SIG-M5 treated with dmso at 0.1 percent for 504 hours (cell line): ENCODE data around the gene MINK1.

ENCODE experiments used
- DNase-seq: peaks from one replicate; lab custom pipeline; 2025; ENCODE audit not compliant: unreplicated experiment; lab: John Stamatoyannopoulos, UW

The MINK1 gene

DNA sequence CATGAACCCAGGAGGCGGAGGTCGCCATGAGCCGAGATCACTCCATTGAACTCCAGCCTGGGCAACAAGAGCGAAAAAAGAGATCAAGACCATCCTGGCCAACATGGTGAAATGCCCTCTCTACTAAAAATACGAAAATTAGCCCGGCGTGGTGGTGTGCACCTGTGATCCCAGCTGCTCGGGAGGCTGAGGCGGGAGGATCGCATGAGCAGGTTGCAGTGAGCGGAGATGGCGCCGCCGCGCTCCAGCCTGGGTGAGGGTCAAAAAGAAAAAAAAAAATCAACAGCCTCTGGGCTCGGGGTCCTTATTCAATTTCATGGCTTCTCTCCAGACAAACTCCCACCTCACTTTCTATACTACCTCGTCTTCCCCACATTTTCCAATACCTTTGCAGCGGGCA is 95.7 kb downstream of the MINK1 start:
- no peak for DNase-seq

DNA sequence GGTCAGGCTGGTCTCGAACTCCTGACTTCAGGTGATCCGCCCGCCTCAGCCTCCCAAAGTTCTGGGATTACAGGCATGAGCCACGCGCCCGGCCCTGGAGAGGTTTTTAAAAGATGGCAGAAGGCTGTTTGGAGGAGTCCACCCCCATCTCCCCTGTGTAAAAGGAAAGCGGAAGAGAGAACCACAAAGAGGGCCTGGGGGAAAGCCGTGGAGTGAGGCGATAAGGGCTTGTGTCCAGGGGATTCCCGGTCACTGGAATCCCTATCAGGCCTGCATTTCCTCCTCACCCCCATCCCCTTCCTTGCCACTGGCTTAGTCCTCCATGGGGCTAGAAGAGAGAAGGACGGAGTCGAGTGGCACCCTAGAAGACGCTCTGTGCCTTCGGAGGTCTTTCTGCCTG is 98.8 kb downstream of the MINK1 start, which contains the start of gene GP1BA:
TSS of gene GP1BA (plus strand) at position 315 of the 400 bp plus-strand sequence. CDS start 328 bp downstream, outside the sequence.
- no peak for DNase-seq

DNA sequence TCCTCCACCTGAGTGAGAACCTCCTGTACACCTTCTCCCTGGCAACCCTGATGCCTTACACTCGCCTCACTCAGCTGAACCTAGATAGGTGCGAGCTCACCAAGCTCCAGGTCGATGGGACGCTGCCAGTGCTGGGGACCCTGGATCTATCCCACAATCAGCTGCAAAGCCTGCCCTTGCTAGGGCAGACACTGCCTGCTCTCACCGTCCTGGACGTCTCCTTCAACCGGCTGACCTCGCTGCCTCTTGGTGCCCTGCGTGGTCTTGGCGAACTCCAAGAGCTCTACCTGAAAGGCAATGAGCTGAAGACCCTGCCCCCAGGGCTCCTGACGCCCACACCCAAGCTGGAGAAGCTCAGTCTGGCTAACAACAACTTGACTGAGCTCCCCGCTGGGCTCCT is 99.6 kb downstream of the MINK1 start:
- DNase-seq, result no peak

DNA sequence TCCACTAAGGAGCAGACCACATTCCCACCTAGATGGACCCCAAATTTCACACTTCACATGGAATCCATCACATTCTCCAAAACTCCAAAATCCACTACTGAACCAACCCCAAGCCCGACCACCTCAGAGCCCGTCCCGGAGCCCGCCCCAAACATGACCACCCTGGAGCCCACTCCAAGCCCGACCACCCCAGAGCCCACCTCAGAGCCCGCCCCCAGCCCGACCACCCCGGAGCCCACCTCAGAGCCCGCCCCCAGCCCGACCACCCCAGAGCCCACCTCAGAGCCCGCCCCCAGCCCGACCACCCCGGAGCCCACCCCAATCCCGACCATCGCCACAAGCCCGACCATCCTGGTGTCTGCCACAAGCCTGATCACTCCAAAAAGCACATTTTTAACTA is 100.5 kb downstream of the MINK1 start:
- no peak for DNase-seq

DNA sequence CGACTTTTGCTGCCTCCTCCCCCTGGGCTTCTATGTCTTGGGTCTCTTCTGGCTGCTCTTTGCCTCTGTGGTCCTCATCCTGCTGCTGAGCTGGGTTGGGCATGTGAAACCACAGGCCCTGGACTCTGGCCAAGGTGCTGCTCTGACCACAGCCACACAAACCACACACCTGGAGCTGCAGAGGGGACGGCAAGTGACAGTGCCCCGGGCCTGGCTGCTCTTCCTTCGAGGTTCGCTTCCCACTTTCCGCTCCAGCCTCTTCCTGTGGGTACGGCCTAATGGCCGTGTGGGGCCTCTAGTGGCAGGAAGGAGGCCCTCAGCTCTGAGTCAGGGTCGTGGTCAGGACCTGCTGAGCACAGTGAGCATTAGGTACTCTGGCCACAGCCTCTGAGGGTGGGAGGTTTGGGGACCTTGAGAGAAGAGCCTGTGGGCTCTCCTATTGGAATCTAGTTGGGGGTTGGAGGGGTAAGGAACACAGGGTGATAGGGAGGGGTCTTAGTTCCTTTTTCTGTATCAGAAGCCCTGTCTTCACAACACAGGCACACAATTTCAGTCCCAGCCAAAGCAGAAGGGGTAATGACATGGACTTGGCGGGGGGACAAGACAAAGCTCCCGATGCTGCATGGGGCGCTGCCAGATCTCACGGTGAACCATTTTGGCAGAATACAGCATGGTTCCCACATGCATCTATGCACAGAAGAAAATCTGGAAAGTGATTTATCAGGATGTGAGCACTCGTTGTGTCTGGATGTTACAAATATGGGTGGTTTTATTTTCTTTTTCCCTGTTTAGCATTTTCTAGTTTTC is 101.2 kb downstream of the MINK1 start:
- no peak for DNase-seq

DNA sequence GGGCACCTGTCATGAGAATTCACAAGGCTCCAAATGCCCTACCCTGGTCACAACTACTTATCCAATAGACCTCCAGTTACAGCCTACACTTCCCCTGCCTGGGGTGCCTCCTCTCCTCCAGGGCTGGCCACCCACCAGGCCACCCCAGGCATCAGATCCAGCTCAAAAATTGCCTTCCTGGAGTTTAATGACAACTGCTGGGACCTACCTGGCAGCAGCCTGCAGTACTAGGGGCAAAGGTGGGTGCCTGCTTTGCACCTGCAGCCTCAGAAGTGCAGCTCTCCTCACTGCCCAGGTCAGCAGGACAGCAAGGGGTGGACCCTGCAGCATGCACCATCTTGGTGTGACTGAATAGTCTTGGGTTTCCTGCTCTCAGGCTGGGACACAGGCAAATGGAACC is 102.5 kb downstream of the MINK1 start:
- DNase-seq, result no peak

DNA sequence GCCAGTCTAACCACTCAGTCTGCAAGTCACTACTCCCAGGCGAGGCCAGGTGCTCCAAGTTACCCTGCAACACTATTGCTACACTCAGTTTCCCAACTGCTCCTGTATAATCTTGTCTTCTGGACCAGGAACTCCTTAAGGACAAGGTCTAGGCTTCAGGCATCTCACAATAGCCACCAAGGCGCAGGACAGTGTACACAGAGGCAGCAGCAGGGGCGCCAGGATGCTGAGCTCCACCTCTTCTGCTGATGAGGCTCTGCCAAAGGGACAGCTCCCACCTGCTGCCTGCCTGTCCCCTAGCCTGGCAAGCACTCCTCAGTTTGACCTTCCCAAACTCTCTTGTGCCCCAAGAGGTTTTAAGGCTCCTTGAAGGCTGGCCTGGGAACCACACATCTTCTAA is 103.3 kb downstream of the MINK1 start:
- DNase-seq, result no peak

DNA sequence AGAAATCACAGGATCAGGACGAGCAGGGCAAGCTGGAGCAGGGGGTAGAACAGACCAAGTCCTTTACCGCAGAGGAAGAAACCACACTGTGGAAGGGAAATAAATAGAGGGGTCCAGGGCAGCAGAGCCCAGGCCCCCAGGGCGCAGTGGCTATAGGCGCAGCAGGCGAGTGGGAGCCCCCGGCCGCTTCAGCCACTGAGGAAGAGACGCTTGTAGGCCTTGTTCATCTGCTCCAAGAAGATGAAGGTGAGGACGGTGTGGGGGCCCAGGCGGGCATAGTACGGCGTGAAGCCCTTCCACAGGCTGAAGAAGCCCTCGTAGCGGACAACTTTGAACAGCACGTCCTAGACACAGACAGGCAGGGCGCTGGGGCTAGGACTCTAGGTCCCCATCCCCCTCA is 104.4 kb downstream of the MINK1 start:
- DNase-seq, result no peak

DNA sequence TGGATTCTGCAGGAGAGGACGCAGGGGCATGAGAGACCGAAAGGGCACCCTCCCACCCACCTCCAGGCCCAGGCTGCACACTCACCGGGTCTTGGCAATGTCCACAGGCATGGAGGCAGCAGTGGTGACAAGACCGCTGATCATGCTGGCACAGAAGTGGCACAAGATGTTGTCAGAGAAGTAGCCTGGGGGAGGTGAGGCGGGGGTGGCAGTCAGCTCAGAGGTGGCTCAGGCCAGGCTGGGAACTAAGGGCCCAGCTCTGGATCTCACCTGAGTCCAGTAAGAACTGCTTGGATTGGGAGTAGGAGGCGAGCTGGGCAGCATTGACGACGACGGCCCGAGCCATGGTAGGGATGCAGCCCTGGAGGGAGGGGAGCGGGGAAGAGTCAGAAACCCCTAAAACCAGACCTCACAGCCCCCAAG is 104.9 kb downstream of the MINK1 start:
- DNase-seq, result no peak

DNA sequence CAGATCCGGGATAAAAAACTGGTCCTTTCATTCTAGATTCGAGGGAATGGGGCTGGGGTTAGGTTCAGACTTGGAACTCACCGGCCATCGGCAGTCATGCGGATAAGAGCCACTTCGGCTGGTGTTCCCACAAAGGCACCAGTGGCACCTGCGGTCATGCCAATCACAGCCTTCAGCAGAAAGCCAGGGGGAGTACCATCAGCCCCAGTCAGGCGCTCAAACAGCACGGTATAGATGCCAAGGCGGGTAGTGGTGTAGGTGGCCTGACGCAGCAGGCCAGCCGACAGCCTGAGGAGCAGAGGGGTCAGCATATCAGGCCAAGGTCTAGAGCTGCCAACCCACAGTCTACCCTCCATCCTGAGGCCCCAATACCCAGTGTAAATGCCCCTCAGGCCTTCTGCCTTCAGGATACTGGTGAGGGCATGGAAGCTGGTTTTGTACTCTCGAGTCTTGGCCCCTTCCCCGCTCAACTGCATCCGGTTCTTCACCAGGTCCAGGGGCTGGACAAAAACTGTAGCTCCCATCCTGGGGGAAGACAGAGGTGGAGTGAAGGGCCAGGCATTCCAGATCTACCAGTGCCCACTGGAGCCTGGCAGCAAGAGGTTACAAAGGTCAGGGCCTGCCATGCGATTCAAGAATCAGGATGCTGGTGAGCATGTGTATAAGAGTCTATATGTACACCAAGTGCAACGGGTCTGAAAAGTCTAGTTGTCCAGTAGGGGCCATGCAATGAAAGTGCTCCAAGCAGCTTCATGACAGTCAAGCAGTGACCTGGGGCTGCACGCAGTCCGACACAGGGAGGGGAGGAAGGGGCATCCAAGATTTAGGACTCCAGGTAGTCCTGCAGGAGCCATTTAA is 105.8 kb downstream of the MINK1 start:
- no peak for DNase-seq

DNA sequence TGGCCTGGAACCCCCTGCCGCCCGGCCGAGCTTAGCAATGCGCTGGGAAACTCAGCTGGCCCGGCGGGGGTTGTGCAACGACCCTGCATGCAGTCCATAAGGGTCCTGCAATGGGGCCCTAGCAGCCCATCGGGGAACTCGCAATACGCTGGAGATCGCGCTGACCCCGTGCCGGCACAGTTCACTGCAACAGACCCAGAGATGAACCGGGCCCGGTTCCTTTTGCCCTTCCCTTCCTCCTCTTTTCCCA is 106.3 kb downstream of the MINK1 start:
- no peak for DNase-seq

DNA sequence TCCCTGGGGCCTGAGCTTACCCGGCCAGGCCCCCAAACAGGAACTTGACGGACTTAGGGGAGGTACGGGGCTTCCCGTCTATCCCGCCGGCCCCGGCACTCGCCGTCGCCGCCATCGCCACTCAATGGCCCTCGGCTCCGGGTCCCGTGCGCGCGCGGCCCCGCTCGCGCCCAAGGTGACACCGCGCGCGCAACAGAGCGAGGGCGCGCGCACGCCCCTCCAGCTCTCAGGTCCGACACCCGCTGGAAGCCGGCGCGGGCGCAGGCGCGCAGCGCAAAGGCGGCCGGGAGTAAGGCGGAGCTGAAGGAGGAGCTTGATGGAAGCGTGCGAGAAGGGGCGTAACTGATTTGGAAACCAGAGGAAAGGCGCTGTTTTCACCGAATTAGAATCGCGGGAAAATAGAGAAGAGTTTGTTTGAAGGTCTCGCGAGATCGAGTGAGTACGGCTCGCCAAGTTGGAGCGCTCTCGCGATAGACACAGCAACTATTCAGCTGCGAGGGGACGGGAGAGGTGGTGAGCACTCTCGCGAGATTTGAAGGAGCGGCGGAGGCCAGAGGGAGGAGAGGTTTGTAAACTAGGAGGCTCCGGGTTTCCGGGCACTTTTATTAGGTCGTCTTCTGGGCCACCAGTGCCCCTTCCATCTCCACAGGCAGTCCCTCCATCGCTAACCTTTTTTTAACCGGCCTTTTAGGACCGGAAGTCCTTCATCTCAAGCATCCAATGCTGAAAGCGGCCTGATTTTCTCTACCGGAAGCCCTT is 106.8 kb downstream of the MINK1 start, which contains the start of the genes RNF167 and SLC25A11:
TSS of gene RNF167 (plus strand) at position 473 of the 759 bp plus-strand sequence. CDS start 642 bp downstream, outside the sequence.
TSS of gene SLC25A11 (minus strand) at position 251 of the 759 bp plus-strand sequence. CDS start at position 115, 136 bp downstream.
- peak; percentile 99 for DNase-seq

DNA sequence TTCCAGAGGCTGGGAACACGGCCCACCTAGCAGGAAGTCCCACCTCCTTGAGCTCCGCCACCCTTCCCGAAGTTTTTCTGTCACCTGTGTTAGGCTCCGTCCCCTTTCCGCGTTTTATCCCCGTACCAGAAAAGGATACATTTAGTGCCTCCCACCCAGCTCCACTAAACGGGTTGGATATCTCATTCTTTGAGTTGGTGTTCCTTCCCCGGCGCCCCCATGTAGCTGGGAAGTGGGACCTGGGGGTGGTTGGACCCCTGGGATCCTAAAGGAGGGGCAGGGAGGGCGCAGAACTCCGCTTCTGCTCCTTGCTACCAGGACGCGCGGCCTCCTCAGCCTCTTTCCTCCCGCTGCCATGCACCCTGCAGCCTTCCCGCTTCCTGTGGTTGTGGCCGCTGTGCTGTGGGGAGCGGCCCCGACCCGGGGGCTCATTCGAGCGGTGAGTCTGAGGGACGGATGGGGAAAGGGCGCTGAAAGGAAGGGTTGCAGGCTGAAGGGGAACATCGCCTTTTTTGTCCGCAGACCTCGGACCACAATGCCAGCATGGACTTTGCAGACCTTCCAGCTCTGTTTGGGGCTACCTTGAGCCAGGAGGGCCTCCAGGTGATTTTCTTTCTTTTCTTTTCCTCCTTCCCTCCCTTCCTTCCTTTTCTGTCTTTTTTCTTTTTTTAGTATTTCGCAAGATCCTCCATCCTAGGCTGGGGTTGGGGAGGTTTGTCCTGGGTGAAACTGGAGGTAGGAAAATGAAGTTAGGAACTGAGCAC is 107.6 kb downstream of the MINK1 start:
- DNase-seq, result no peak

DNA sequence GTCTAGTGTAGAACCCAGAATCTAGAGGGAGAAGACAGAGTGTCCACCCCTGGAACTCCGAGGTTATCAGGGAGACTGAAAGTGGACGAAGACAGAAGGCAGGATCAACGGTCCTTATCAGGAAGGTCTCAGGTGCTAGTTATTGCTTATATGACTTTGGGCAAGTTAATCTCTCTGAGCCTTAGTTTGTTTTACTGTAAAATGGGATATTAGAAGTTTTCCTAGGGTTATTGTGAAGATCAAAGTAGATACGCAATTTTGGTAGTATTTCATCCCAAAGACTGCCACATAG is 108.1 kb downstream of the MINK1 start:
- DNase-seq, result no peak

DNA sequence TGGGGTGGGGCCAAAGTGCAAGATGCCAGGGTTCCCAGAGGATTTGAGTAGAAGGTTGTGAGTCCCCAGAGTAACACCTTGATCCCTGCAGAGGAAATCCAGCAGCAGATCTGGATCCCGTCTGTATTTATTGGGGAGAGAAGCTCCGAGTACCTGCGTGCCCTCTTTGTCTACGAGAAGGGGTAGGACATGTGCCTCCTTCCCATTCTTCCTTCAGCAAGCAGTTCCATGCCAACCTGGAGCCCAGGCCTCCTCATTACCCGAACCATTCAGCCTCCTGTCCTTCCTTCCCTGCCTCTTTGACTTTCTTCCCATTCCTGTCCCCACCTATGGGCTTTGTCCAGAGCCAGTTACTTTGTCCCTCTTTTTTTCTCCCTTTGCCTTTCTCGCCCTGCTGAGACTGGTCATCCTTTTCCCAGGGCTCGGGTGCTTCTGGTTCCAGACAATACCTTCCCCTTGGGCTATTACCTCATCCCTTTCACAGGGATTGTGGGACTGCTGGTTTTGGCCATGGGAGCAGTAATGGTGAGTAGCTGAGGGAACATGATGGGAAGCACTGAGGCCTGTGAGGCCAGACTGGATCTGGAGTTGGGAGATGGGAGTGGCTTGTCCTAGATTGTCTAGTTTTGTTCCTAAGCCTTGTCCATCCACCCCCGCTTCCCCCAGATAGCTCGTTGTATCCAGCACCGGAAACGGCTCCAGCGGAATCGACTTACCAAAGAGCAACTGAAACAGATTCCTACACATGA is 109.8 kb downstream of the MINK1 start:
- DNase-seq, result no peak

DNA sequence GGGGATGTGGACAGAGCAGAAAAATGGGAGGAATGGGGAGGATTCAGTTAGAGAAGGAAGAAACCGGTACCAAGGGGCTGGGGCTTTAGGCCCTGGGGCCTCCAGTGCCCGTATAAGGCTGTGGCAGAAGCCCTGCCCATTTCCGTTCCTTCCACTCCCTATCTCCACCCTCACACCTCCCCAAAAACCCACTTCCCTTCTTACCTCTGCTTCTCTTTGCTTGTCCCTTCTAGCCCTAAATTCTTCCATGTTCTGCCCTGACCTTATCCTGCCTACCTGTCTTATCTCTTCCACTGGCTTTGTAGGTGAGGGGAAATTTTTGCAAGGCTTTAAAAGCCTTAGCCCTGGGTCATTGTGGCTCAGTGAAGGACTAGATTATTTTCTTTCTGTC is 111.0 kb downstream of the MINK1 start:
- DNase-seq, result peak; percentile 79

DNA sequence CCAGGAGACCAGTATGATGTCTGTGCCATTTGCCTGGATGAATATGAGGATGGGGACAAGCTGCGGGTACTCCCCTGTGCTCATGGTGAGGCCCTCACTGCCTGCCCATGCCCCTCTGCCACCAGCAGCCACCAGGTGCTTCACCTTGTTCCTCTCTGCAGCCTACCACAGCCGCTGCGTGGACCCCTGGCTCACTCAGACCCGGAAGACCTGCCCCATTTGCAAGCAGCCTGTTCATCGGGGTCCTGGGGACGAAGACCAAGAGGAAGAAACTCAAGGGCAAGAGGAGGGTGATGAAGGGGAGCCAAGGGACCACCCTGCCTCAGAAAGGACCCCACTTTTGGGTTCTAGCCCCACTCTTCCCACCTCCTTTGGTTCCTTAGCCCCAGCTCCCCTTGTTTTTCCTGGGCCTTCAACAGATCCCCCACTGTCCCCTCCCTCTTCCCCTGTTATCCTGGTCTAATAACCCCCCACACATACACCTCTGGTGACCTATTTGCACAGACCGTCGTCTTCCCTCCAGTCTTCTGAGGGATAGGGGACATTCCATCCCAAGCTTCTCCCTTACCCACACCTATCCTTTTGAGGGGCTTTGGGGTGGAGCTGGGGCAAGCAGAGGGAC is 111.5 kb downstream of the MINK1 start:
- DNase-seq, result no peak

DNA sequence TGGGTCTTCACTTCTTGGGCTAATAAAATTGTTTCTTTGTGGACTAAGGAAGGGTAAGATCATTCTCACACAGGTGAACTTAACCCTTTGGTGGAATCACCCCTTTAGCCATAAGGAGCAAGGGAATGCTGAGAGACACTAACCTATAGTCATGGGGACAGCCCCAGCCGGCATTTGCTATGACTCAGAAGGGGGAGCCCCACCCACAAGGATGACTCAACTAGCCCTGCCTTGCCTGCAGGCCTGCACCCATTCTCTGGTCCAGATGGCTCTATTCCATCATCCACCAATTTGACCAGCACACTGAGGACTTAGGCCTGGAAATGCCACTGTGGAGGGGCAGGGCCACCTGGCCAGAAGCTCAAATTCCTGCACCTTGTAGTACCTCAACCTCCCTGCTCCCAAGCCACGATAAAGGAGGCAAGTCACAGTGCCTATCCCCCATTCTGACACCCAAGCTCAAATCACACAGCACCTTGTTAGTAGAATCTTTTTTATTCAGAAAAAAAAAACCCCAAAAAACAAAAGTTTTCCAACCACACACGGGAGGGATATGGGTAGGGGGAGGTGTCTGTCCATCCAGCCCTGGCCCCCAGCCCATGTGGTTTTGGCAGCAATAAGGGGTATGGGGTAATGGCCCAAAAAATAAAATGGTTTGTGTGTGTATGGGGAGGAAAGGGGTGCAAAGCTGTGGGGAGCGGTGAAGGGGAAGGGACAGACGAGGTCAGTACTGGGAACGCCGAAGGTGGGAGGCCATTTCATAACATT is 112.2 kb downstream of the MINK1 start:
- DNase-seq, result peak; percentile 76

DNA sequence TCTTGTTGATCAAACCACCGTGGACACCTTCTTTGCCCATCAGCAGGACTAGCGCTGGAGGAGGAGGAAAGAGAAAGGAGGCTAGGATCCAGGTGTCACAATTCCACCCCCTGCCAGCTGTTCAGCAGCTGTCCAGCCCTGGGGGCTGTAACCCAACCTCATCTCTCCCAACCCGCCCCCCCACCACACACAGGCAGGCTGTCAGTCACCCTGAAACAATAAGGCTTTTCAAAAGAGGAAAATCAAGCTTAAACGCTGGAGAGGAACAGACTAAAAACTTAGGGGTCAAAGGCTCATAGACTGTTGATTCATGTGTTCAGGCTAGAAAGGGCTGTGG is 112.8 kb downstream of the MINK1 start:
- no peak for DNase-seq
